NCI-H2196 (cell line): ENCODE data around the gene EVA1B.

ENCODE experiments used
- DNase-seq: peaks from one replicate; lab custom pipeline; 2025; ENCODE audit not compliant: unreplicated experiment; lab: John Stamatoyannopoulos, UW

Gene EVA1B

GRCh38 chr1:36320767-36321118, 2.7 kb downstream of the EVA1B start:
- no peak for DNase-seq

DNA sequence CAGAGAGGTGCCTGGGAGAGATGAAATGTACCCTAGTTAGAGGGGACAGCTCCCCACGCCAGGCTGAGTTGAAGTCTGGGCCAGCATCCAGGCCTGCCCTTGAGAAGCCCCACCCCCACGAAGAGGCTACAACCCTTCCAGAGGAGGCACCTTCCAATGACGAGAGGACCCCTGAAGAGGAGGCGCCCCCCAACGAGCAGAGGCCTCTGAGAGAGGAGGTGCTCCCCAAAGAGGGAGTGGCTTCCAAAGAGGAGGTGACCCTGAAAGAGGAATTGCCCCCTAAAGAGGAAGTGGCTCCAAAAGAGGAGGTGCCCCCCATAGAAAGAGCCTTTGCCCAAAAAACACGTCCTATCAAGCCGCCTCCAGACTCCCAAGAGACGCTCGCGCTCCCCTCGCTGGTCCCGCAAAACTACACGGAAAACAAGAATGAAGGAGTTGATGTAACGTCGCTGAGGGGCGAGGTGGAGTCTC, 3.1 kb downstream of the EVA1B start:
- no peak for DNase-seq

GRCh38 chr1:36309397-36309796, 14.0 kb downstream of the EVA1B start:
- no peak for DNase-seq

GRCh38 chr1:36307601-36308330, 15.7 kb downstream of the EVA1B start:
- no peak for DNase-seq

- DNase-seq, result peak; percentile 97
Measured at GRCh38 chr1:36306902-36307456, 16.5 kb downstream of the EVA1B start.

GRCh38 chr1:36306210-36306901, 17.1 kb downstream of the EVA1B start, which contains the start of gene SH3D21:
SH3D21 (plus strand) TSS chr1:36306368; CDS start chr1:36306421, 53 bp downstream.
- peak; percentile 67 for DNase-seq

GRCh38 chr1:36305915-36306209, 17.6 kb downstream of the EVA1B start:
- no peak for DNase-seq

DNA sequence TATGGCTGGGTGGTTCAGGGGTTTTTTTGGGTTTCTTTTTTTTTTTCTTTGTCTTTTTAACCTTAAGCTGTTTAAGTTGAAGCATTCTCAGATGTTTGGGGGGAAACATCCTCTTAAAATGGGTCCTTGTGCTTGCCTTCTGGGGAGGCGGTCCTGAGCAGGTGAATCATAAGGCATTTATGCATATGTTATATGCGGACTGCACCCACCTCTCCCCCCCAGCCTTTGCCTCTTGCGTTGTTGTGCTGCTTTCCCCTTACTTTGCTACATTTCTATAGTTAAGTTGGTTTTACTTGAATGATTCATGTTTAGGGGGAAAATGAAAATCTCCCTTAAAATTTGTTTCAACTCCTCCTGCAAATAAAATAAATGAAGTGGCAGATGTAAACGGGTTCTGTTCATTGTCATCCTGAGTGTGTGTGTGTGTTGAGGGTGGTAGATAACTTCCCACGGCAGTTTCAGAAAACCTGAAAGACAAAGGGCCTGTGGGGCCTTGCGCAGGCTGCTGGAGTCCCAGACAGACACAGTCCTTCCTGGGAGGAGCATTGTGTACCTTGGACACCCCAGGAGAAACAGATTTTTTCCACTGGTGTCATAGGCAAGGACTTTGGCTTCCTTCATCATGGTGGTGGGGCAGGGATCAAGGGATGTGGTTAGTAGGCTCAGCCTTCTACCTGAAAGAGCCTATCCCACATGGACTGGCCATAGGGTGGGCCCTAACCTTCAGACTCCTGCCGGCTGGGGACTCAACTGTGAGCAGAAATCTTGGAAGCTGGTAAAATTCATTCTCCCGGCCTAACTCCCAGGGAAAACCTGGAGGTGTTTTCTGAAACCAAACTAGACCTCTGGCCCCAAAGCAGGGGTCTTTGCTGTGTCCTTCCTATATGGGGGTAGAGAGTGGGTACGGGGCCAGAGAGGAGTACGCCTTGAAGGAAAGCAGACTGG, 18.2 kb downstream of the EVA1B start:
- DNase-seq, result no peak

GRCh38 chr1:36304521-36304920, 18.9 kb downstream of the EVA1B start:
- DNase-seq, result no peak

- no peak for DNase-seq
Measured at GRCh38 chr1:36303650-36304360, 19.6 kb downstream of the EVA1B start.

DNA sequence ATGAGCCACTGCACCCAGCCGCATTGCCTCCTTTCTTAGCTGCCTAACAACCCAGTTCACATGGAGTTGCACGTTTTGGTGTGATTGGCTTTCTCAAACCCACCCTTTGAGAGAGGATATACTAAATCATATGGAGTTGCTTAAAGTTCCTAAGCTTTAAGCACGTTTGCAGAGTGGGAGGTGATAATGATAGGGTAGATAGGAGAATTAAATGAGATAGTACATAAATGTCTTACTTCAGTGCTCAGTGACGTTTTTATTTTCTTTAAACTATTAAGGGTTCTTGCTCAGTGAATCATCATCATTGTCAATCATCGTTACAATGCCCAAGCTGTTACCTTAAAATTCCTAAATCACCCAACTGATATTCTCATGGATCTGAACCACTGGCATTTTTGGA, 20.2 kb downstream of the EVA1B start:
- no peak for DNase-seq

DNA sequence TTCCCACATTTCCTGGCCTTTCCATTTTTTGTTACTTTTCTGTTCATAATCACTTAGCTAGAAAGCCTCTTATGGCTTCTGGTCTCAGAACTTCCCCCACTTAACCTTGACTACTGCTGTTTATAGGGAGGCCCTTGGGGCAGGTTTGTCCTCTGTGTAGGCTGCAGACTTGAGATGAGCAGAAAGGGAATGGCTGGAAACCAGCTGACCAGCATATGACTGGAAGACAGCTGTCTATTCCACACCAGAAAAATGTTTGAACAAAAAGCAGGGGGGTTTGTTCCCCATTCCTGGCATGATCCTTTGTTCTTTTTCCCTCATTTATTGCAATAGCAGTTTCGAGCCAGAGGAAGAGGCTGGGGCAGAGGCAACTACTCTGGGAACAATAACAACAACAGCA, 22.2 kb downstream of the EVA1B start:
- DNase-seq, result no peak

DNA sequence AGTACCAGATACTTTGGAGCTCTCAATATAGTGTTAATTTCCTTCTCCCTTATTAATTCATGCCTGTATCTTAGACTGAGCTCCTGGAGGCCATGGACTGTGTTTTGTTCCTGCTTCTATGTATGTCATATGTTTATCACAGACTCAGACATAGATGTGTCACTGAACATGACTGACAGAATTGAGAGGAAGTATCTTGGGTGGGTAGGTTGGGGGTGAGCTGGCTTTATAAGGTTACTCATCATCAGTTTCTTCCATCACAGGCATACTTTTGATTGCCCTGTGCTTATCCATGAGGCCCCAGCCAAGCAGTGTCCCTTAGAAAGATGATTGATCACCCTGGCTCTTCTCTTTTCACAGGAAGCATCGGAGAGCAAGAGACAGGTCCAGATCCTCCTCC, 22.9 kb downstream of the EVA1B start:
- DNase-seq, result no peak

- DNase-seq, result no peak
Measured at GRCh38 chr1:36298640-36299039, 24.8 kb downstream of the EVA1B start.

DNA sequence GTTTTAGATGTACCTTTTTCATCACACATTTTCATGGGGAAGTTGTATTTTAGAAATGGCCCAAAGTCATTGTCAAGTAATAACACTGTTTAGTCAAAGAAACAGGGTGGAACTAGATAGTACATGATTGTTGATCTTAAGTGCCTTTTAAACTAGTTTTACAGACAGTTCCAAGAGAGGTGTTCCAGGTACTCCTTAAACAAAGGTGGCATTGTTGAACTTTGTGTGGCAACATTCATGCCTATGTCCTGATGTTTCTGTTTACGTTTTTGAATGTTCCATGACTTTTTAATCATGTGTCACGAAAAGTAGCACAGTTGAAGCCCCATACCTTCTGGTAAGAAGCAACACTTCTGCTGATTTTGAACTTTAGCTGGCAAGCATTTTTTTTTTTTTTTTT, 26.4 kb downstream of the EVA1B start:
- no peak for DNase-seq

DNA sequence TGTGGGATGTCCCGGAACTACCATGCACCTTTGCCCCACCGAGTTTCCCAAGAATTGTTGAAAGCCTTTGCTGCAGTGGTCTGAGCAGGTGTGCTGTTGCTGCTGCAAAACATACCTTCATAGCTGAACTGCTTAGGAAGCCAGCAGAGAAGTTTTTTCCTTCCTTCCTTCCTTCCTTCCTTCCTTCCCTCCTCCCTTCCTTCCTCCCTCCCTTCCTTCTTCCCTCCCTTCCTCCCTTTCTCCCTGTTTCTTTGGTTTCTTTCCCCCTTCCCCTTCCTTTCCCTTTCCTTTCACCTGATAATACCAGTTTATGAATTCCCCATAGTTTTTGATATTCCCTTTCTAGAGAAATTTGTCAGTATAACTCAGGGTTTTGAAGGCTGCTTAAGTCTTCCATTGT, 28.1 kb downstream of the EVA1B start:
- no peak for DNase-seq

- DNase-seq, result no peak
Measured at GRCh38 chr1:36287595-36287994, 35.9 kb downstream of the EVA1B start.

- DNase-seq, result no peak
Measured at GRCh38 chr1:36286802-36287201, 36.6 kb downstream of the EVA1B start.

GRCh38 chr1:36285443-36286101, 37.9 kb downstream of the EVA1B start:
- peak; percentile 84 for DNase-seq

- DNase-seq, result no peak
Measured at GRCh38 chr1:36284517-36284916, 38.9 kb downstream of the EVA1B start.
